Measurements from ENCODE around the gene NOD1. TPM values are rescaled to one million over a fixed set of nuclear protein-coding genes. Genes with fewer than 3 reads are reported as not detected.

The NOD1 gene
- total and polyA plus RNA-seq, 2 of the 8 experiments (the other 6 are each of a cell fraction or from before 2014, with no cell fraction given): 3.8 to 6.5 TPM

- FAIRE-seq (no peak), DNase-seq (ENCODE audit: low read depth in 1 of 2, low spot score in 2 of 2) (no peak)
- no peaks in the 10 kb centered on the region for H3K36me3 ChIP-seq (ENCODE audit: control insufficient read depth in 2 of 4, insufficient read depth in 4 of 4, low read length in 3 of 4)
- H4K20me1 ChIP-seq (replicated peaks in 1 of 2; ENCODE audit: control insufficient read depth in 1 of 2, insufficient read depth in 2 of 2, low read length in 2 of 2): no peaks in the 10 kb centered on the region
- POLR2A ChIA-PET (ENCODE audit: partially characterized antibody): no interaction called here
- WGBS, 2 experiments (ENCODE audit: extremely low coverage in 1 of 2, insufficient coverage in 1 of 2, insufficient read length in 1 of 2, insufficient replicate concordance in 2 of 2, low coverage in 1 of 2, low lambda C conversion rate in 2 of 2, missing lambda C conversion rate in 1 of 2): 78% methylated on average over 1 of the region's 1 CpG; no CpG with 5 or more reads in 1 of the 2 experiments
- no peaks in the 10 kb centered on the region for H3K27me3 ChIP-seq (replicated peaks in 1 of 4; ENCODE audit: control insufficient read depth in 3 of 4, extremely low read depth in 1 of 4, insufficient read depth in 3 of 4, low read length in 3 of 4)
- no peak overlapping the region for H3K4ac ChIP-seq (replicated peaks; ENCODE audit: insufficient read length, low read depth, low read length)
- no peak for TF ChIP-seq FOSL1 (IDR thresholded peaks at IDR 0.05; ENCODE audit: insufficient read depth, low read depth, low read length)
- TF ChIP-seq MAX (IDR thresholded peaks at IDR 0.05): no peak
- TF ChIP-seq SRF (IDR thresholded peaks at IDR 0.05; ENCODE audit: low read depth, low read length): no peak
- TF ChIP-seq TEAD4 (IDR thresholded peaks at IDR 0.05; ENCODE audit: low read depth, low read length): no peak
- TF ChIP-seq TAF1 (IDR thresholded peaks at IDR 0.05; ENCODE audit: low read depth, low read length): no peak
- TF ChIP-seq YY1 (IDR thresholded peaks at IDR 0.05; ENCODE audit: low read depth, low read length): no peak
- no peak for TF ChIP-seq ATF3 (IDR thresholded peaks at IDR 0.05; ENCODE audit: insufficient read depth, low read depth, low read length)
- no peak overlapping the region for H2BK12ac ChIP-seq (ENCODE audit: low read depth, low read length)
- no peaks in the 10 kb centered on the region for H3K9me3 ChIP-seq (ENCODE audit: insufficient read depth in 2 of 2, low read depth in 1 of 2, low read length in 1 of 2)
- no peak overlapping the region for H2BK5ac ChIP-seq (ENCODE audit: low read depth, low read length)
- no peak overlapping the region for H4K8ac ChIP-seq (ENCODE audit: extremely low read depth, insufficient read depth, low read length)
- H4K91ac ChIP-seq (replicated peaks; ENCODE audit: insufficient read length, low read length): no peak overlapping the region
- H3K23ac ChIP-seq (ENCODE audit: insufficient read length): no peak overlapping the region
- CTCF ChIA-PET (ENCODE audit: partially characterized antibody): interaction anchor here (0.9 kb wide), 1 partner anchor 49 kb away, joined by 3 read pairs; no protein-coding TSS in a partner anchor
- H2BK15ac ChIP-seq (ENCODE audit: low read length): no peak overlapping the region
- no peak overlapping the region for H2BK120ac ChIP-seq (replicated peaks; ENCODE audit: low read depth, low read length)
- H3K18ac ChIP-seq (ENCODE audit: extremely low read depth, low read length): no peak overlapping the region
- H3K23me2 ChIP-seq (ENCODE audit: low read depth, low read length): no peaks in the 10 kb centered on the region
- no peak overlapping the region for H3K9ac ChIP-seq (replicated peaks in 1 of 4; ENCODE audit: extremely low read depth in 1 of 4, low read depth in 3 of 4, low read length in 3 of 4)
- H3K14ac ChIP-seq (ENCODE audit: insufficient read length): no peak overlapping the region
- H3K4me3 ChIP-seq (ENCODE audit: extremely low read depth in 1 of 4, insufficient read depth in 2 of 4, low read depth in 3 of 4, low read length in 4 of 4): no peak overlapping the region
- H3K56ac ChIP-seq (replicated peaks; ENCODE audit: insufficient read length, low read depth, low read length): no peak overlapping the region
- no peak overlapping the region for H2BK20ac ChIP-seq (ENCODE audit: low read length)
- H2AFZ ChIP-seq (ENCODE audit: low read length): no peak overlapping the region
- H3K79me1 ChIP-seq (ENCODE audit: low read depth, low read length): no peaks in the 10 kb centered on the region
- H3K4me2 ChIP-seq (ENCODE audit: insufficient read depth in 1 of 2, low read depth in 2 of 2, low read length in 2 of 2): no peak overlapping the region
- H3K27ac ChIP-seq (ENCODE audit: low read depth, low read length): no peak overlapping the region
- H3K79me2 ChIP-seq (ENCODE audit: control insufficient read depth in 1 of 2, insufficient read depth in 2 of 2, low read length in 2 of 2): no peaks in the 10 kb centered on the region
- H4K5ac ChIP-seq (ENCODE audit: insufficient read length, low read depth, low read length): no peak overlapping the region
- no peak overlapping the region for H2AK5ac ChIP-seq (ENCODE audit: low read depth, low read length)
- H3K4me1 ChIP-seq (replicated peaks in 1 of 4; ENCODE audit: control insufficient read depth in 3 of 4, insufficient read depth in 4 of 4, low read length in 3 of 4): no peaks in the 10 kb centered on the region
Measured at GRCh38 chr7:30514776-30515175, 36.2 kb upstream of the NOD1 start.

All from H1 (cell line).